Measurements from ENCODE around the gene LACTB. TPM values are rescaled to one million over a fixed set of nuclear protein-coding genes. Genes with fewer than 3 reads are reported as not detected.

Gene LACTB
- total and polyA plus RNA-seq, 2 of the 13 experiments (the other 11 are each of a cell fraction or from before 2014, with no cell fraction given): 14.8 to 23.0 TPM

DNA sequence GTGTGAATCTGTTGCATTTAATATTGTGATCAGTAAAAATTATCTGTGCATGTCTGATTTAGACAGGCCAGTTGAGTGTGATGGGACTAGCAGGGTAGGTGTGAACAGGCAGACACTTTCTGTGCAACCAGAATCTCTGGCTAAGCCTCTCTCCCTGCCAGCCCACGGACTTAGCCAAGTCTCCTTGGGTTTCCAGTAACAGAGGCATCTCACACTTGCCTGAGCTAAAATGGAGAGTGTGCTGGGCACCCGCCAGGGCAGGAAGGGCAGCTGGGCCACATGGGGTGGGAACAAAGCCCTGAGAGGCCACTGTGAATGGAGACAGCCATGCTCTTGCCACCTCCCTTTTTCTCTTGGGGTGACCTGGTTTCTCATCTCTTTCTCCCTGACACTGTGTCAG, 48.1 kb downstream of the LACTB start:
- no peak for ATAC-seq
- Histone ChIP-seq H2AFZ (ENCODE audit: low read length) (no peak overlapping the region), H3K27ac (ENCODE audit: extremely low read length, insufficient read depth, low read length) (no peak overlapping the region), H3K9me3 (ENCODE audit: low read length) (no peaks in the 10 kb centered on the region), H3K9ac (ENCODE audit: insufficient read depth, low read depth, low read length) (no peak overlapping the region), H4K20me1 (ENCODE audit: insufficient read depth, low read length) (no peaks in the 10 kb centered on the region), H3K27me3 (ENCODE audit: control insufficient read depth in 1 of 2, insufficient read depth in 2 of 2, low read length in 2 of 2) (peaks cover 0 to 6% of the 10 kb centered on the region in 2 experiments; a peak in 2 of 5 replicates), H3K4me1 (ENCODE audit: insufficient read depth, low read length) (peaks cover 13% of the 10 kb centered on the region), H3K79me2 (ENCODE audit: insufficient read depth, low read length) (no peaks in the 10 kb centered on the region), H3K4me2 (ENCODE audit: low read depth, low read length) (no peak overlapping the region), H3K4me3 (replicated peaks in 1 of 3; ENCODE audit: insufficient read depth in 1 of 3, low read depth in 2 of 3, low read length in 3 of 3) (no peak overlapping the region), H3K36me3 (replicated peaks in 1 of 2; ENCODE audit: control insufficient read depth in 1 of 2, insufficient read depth in 2 of 2, low read length in 2 of 2) (no peaks in the 10 kb centered on the region)
- ChIA-PET POLR2A (no interaction called here), CTCF (ENCODE audit: low intra/inter-chr PET ratio, low total read pairs) (no interaction called here)
- TF ChIP-seq MIER3 (CRISPR knock-in tag; IDR thresholded peaks at IDR 0.05; ENCODE audit: borderline replicate concordance) (no peak), TBX2 (CRISPR knock-in tag; IDR thresholded peaks at IDR 0.05; ENCODE audit: borderline replicate concordance) (no peak), E2F2 (CRISPR knock-in tag; IDR thresholded peaks at IDR 0.05; ENCODE audit: borderline replicate concordance) (no peak), STAT5B (CRISPR knock-in tag; IDR thresholded peaks at IDR 0.05) (no peak)
- TF ChIP-seq, protein P1, sequence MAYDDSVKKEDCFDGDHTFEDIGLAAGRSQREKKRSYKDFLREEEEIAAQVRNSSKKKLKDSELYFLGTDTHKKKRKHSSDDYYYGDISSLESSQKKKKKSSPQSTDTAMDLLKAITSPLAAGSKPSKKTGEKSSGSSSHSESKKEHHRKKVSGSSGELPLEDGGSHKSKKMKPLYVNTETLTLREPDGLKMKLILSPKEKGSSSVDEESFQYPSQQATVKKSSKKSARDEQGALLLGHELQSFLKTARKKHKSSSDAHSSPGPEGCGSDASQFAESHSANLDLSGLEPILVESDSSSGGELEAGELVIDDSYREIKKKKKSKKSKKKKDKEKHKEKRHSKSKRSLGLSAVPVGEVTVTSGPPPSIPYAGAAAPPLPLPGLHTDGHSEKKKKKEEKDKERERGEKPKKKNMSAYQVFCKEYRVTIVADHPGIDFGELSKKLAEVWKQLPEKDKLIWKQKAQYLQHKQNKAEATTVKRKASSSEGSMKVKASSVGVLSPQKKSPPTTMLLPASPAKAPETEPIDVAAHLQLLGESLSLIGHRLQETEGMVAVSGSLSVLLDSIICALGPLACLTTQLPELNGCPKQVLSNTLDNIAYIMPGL (CRISPR knock-in tag; IDR thresholded peaks at IDR 0.05; ENCODE audit: borderline replicate concordance in 1 of 2, low read depth in 1 of 2): no peak
- no TSS peak for BruUV-seq (replicated peaks)
- FAIRE-seq: no peak
- intact Hi-C loops (cut with micrococcal nuclease; ENCODE audit: unreplicated experiment): no loop called here
- in situ Hi-C loops (cut with HindIII; ENCODE audit: extremely low pct_ligation_motif_present, low pct_unique_long_range_greater_than_20kb): loop anchor here (25.0 kb wide), 1 partner anchor 243 kb away; no protein-coding TSS in a partner anchor
- no peak for DNase-seq (ENCODE audit: low spot score)
- WGBS (ENCODE audit: low lambda C conversion rate): no CpG with 5 or more reads among the region's 2 CpGs

All from HepG2 (cell line).